ENCODE results near the gene CSNK1G2. TPM values are rescaled to one million over a fixed set of nuclear protein-coding genes. Genes with fewer than 3 reads are reported as not detected.

The CSNK1G2 gene
- total RNA-seq, 1 experiment from 2014 or later: 100.0 TPM

DNA sequence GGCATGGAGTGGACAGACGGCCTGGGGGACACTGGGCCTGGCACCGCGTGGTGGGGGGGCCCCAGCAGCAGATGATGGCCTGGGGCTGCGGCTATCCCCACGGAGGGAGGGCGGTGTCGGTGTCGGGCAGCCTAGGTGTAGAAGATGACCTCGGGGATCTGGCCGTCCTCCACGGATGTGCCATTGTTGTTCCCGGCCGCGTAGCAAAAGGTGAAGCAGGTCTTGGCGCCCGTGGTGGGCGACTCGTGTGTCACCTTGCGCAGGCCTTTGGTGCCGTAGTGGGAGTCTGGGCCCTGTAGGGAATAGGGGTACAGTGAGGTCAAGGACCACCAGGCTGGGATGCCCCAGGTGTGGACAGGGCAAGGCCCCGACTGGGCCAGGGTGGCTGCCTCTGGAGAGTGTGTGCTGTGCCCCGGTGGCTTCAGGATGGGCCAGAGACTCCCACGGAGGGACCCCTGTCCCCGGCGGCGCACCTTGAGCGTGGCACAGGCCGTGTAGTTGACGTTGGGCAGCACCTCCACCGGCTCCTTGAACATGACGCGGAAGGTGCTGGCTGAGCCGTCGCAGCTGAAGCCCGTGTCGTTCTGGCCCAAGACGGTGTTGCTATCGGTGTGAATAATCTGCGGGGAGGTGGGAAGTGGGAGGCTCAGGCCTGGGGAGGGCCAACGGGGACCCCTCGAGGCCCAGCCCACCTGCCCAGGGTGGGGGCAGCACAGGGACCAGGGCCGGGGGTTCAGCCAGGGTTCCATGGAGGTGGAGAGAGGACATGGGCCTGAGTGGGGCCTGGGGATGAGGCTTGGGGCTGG, 45.6 kb downstream of the CSNK1G2 start:
- Histone ChIP-seq H2BK5ac (ENCODE audit: insufficient read length, low read length) (no peak overlapping the region), H3K4me1 (ENCODE audit: insufficient read depth, low read length) (no peaks in the 10 kb centered on the region), H2AK5ac (ENCODE audit: insufficient read length, low read length) (no peak overlapping the region), H3K27ac (ENCODE audit: insufficient read length, low read depth, low read length) (no peak overlapping the region), H3K9ac (ENCODE audit: extremely low read depth, insufficient read length, low read length) (no peak overlapping the region), H3K23me2 (ENCODE audit: insufficient read length, low read depth, low read length, poor library complexity, severe bottlenecking) (no peaks in the 10 kb centered on the region), H3K4ac (ENCODE audit: low read depth, low read length) (no peak overlapping the region), H2BK20ac (ENCODE audit: low read depth, low read length, poor library complexity, severe bottlenecking) (no peak overlapping the region), H2BK12ac (ENCODE audit: insufficient read length, low read depth, low read length) (no peak overlapping the region), H3K14ac (ENCODE audit: insufficient read depth, low read length) (no peak overlapping the region), H3T11ph (ENCODE audit: low read length) (no peak overlapping the region), H3K4me2 (ENCODE audit: insufficient read depth, insufficient read length, low read length) (no peak overlapping the region), H2AFZ (ENCODE audit: low read length) (no peak overlapping the region), H3K79me1 (ENCODE audit: insufficient read depth, low read depth, low read length, poor library complexity, severe bottlenecking) (no peaks in the 10 kb centered on the region), H3K79me2 (ENCODE audit: insufficient read depth, low read length) (no peaks in the 10 kb centered on the region), H3K18ac (ENCODE audit: insufficient read length, low read depth, low read length) (no peak overlapping the region), H3K27me3 (ENCODE audit: insufficient read depth, low read length) (no peaks in the 10 kb centered on the region), H4K8ac (replicated peaks; ENCODE audit: insufficient read length, low read depth, low read length) (no peak overlapping the region), H4K20me1 (ENCODE audit: control insufficient read depth, insufficient read depth, insufficient read length) (no peaks in the 10 kb centered on the region), H4K91ac (ENCODE audit: insufficient read length, low read depth, low read length) (no peak overlapping the region), H3K9me3 (ENCODE audit: control insufficient read depth, low read depth, low read length) (no peaks in the 10 kb centered on the region), H3K56ac (ENCODE audit: insufficient read length, low read depth, low read length) (no peak overlapping the region), H2BK120ac (ENCODE audit: low read depth, low read length, poor library complexity, severe bottlenecking) (no peak overlapping the region), H3K23ac (ENCODE audit: insufficient read length, low read depth, low read length) (no peak overlapping the region), H2BK15ac (ENCODE audit: low read depth, low read length) (no peak overlapping the region), H4K5ac (ENCODE audit: insufficient read length, low read depth, low read length) (no peak overlapping the region)
- no peak overlapping the region for H3K4me3 Mint-ChIP-seq
- no peaks in the 10 kb centered on the region for H3K4me1 Mint-ChIP-seq
- no peaks in the 10 kb centered on the region for H3K27me3 Mint-ChIP-seq (ENCODE audit: low read depth)
- TF ChIP-seq, protein P1, sequence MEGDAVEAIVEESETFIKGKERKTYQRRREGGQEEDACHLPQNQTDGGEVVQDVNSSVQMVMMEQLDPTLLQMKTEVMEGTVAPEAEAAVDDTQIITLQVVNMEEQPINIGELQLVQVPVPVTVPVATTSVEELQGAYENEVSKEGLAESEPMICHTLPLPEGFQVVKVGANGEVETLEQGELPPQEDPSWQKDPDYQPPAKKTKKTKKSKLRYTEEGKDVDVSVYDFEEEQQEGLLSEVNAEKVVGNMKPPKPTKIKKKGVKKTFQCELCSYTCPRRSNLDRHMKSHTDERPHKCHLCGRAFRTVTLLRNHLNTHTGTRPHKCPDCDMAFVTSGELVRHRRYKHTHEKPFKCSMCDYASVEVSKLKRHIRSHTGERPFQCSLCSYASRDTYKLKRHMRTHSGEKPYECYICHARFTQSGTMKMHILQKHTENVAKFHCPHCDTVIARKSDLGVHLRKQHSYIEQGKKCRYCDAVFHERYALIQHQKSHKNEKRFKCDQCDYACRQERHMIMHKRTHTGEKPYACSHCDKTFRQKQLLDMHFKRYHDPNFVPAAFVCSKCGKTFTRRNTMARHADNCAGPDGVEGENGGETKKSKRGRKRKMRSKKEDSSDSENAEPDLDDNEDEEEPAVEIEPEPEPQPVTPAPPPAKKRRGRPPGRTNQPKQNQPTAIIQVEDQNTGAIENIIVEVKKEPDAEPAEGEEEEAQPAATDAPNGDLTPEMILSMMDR (conservative IDR thresholded peaks at IDR 0.05): no peak
- no peaks in the 10 kb centered on the region for H3K9me3 Mint-ChIP-seq
- H3K27ac Mint-ChIP-seq: peak overlapping the region in 2 of 3 experiments; percentile 33 to 77; a peak in 2 of 7 replicates
- DNase-seq: peak; percentile 34
- WGBS (ENCODE audit: extremely low coverage, insufficient read length, low lambda C conversion rate): no CpG with 5 or more reads among the region's 42 CpGs
- peaks cover 7 to 59% (median 48%) of the 10 kb centered on the region in 3 experiments; a peak in 6 of 7 replicates for H3K36me3 Mint-ChIP-seq (ENCODE audit: insufficient read depth in 1 of 3, low read depth in 3 of 3)
